Measurements from ENCODE around the gene ZNF423.

DNA sequence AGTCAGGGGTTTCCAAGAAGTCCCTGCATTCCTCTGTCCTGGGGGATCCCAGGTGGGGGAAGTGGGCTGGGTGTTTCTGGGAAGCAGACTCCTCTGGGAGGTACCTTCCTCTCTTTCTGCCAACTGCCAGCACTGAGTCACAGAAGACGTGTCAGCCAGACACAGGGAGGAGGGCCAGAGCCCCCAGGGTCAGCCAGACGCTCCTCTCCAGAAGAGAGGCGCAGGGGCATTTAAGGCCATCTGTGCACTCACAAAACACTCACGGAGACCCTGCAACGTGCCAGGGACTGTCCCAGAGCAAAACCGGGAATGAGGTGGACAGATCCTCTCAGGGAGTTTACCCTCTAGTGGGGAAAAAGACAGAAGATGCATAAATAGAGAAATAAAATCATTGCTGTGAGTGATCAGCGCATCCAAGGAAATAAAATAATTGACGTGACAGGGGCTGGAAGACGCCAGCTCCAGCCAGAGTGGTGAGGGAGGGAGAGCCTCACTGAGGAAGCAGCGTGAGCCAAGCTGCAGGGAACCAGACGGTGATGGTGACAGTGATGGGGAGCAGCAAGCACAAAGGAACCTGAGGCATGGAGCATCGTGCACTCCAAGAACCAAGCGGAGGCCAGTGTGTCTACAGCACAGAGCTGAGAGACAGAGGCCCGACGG, 105.4 kb downstream of the ZNF423 start:
- TF ChIP-seq POLR2AphosphoS5 (IDR thresholded peaks at IDR 0.05; ENCODE audit: low read depth, low read length) (no peak), FOXP2 (optimal IDR thresholded peaks at IDR 0.05; ENCODE audit: borderline replicate concordance, extremely low read depth, extremely low read length, insufficient read depth) (no peak), SIN3A (IDR thresholded peaks at IDR 0.05; ENCODE audit: borderline replicate concordance, insufficient read depth, low read length) (no peak), TAF1 (IDR thresholded peaks at IDR 0.05; ENCODE audit: borderline replicate concordance, insufficient read depth, low read length) (no peak)
- TF ChIP-seq, protein P1, sequence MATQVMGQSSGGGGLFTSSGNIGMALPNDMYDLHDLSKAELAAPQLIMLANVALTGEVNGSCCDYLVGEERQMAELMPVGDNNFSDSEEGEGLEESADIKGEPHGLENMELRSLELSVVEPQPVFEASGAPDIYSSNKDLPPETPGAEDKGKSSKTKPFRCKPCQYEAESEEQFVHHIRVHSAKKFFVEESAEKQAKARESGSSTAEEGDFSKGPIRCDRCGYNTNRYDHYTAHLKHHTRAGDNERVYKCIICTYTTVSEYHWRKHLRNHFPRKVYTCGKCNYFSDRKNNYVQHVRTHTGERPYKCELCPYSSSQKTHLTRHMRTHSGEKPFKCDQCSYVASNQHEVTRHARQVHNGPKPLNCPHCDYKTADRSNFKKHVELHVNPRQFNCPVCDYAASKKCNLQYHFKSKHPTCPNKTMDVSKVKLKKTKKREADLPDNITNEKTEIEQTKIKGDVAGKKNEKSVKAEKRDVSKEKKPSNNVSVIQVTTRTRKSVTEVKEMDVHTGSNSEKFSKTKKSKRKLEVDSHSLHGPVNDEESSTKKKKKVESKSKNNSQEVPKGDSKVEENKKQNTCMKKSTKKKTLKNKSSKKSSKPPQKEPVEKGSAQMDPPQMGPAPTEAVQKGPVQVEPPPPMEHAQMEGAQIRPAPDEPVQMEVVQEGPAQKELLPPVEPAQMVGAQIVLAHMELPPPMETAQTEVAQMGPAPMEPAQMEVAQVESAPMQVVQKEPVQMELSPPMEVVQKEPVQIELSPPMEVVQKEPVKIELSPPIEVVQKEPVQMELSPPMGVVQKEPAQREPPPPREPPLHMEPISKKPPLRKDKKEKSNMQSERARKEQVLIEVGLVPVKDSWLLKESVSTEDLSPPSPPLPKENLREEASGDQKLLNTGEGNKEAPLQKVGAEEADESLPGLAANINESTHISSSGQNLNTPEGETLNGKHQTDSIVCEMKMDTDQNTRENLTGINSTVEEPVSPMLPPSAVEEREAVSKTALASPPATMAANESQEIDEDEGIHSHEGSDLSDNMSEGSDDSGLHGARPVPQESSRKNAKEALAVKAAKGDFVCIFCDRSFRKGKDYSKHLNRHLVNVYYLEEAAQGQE (IDR thresholded peaks at IDR 0.05; ENCODE audit: insufficient read depth in 1 of 2, low read depth in 2 of 2, low read length in 2 of 2) = no peak

Measured in PFSK-1 (cell line).